SU-DHL-6 (cell line): ENCODE results near the gene PILRA.
"Not testable (repeated sequence)": the region's sequence is repeated elsewhere in the genome, so short reads cannot be mapped to it uniquely, and the experiment has no call there.

Experiments used
- H2AFZ ChIP-seq: fragments of 200-600 bp; sonication (generic); 2 replicates; pipeline ENCODE4 v1.6.1; 2014; ENCODE audit warnings: low read depth, mild to moderate bottlenecking, moderate library complexity, mixed read lengths, antibody characterized with exemption, low read length; ENCODE audit not compliant: severe bottlenecking
- H3F3A ChIP-seq: fragments of 200-600 bp; shearing (Covaris generic); 2 replicates; pipeline ENCODE4 v1.6.0; 2016; ENCODE audit warnings: antibody characterized with exemption, mild to moderate bottlenecking; ENCODE audit not compliant: insufficient read depth
- H3K27ac ChIP-seq: fragments of 200-600 bp; sonication (generic); 2 replicates; pipeline ENCODE4 v1.5.1; 2016; ENCODE audit warnings: low read depth, mild to moderate bottlenecking, low read length, moderate library complexity, mixed read lengths
- H3K27me3 ChIP-seq: fragments of 200-600 bp; sonication (generic), shearing (Covaris generic); 2 replicates; pipeline ENCODE4 v1.6.0; 2014; ENCODE audit warnings: mild to moderate bottlenecking, low read length
- H3K36me3 ChIP-seq: fragments of 200-600 bp; sonication (generic); 2 replicates; pipeline ENCODE4 v1.6.1; 2014; ENCODE audit warnings: mild to moderate bottlenecking, low read length, mixed read lengths
- H3K4me2 ChIP-seq: fragments of 300-600, 200-600 bp; shearing (Covaris generic), sonication (generic); 2 replicates; pipeline ENCODE4 v1.6.0; 2014; ENCODE audit warnings: low read length, low read depth, mild to moderate bottlenecking; ENCODE audit not compliant: poor library complexity, severe bottlenecking
- H3K4me3 ChIP-seq: fragments of 200-600 bp; sonication (generic); 2 replicates; pipeline ENCODE4 v1.5.1; 2014; ENCODE audit warnings: antibody characterized with exemption, low read length, mild to moderate bottlenecking, mixed read lengths; ENCODE audit not compliant: insufficient read depth, poor library complexity, severe bottlenecking
- H3K79me2 ChIP-seq: fragments of 200-600 bp; sonication (generic); 2 replicates; pipeline ENCODE4 v1.6.1; 2014; ENCODE audit warnings: mild to moderate bottlenecking, low read length, moderate library complexity; ENCODE audit not compliant: insufficient read depth
- H3K9ac ChIP-seq: fragments of 200-600 bp; sonication (generic); 2 replicates; pipeline ENCODE4 v1.7.0; 2014; ENCODE audit warnings: mild to moderate bottlenecking, low read length
- H3K9me2 ChIP-seq: fragments of 200-600 bp; sonication (generic); replicated peaks from 2 replicates; pipeline ENCODE4 v1.6.1; 2014; ENCODE audit warnings: low read length; ENCODE audit not compliant: insufficient read depth
- H3K9me3 ChIP-seq: fragments of 200-600 bp; sonication (generic); 2 replicates; pipeline ENCODE4 v1.6.1; 2014; ENCODE audit warnings: low read length, mixed read lengths; ENCODE audit not compliant: insufficient read depth
- H4K20me1 ChIP-seq: fragments of 200-600 bp; sonication (generic); 2 replicates; pipeline ENCODE4 v1.6.1; 2014; ENCODE audit warnings: low read depth, mild to moderate bottlenecking, antibody characterized with exemption, low read length, moderate library complexity, mixed read lengths
- EZH2phosphoT487 ChIP-seq: fragments of 200-600 bp; sonication (generic), shearing (Covaris generic); conservative IDR thresholded peaks from 2 replicates; pipeline ENCODE4 v1.6.1; 2018; ENCODE audit warnings: mild to moderate bottlenecking, antibody characterized with exemption, low read length, moderate library complexity, mixed read lengths
- TF ChIP-seq, protein P1 (sequence below): fragments of 200-600 bp; sonication (generic); IDR thresholded peaks from one replicate; pipeline ENCODE4 v1.5.1; 2017; ENCODE audit warnings: antibody characterized with exemption, mild to moderate bottlenecking, low read length, moderate library complexity; ENCODE audit not compliant: insufficient read depth, poor library complexity, severe bottlenecking

The PILRA gene

DNA sequence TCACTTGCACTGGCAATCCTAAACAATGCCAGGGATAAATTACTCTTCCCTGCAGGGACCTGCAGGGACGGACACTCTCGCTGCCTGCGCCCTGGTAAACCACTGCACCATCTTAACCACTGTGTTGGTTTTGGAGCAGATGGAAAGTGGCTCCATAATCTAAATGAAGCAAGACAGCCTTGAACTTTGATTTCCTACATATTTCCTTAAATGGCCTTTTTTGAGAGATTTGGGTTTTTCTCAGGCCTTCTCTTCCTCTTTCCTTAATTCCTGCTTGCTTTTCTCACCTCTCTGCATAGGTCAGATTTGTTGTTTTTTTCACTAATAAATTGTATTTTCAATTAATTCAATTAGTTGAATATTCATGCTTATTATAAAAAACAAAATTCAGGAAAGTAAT, 2.8 kb downstream of the PILRA start:
- Histone ChIP-seq H3K4me3 (no peak overlapping the region), H3K4me2 (no peak overlapping the region), H3K27me3 (no peaks in the 10 kb centered on the region), H3F3A (peaks cover 2% of the 10 kb centered on the region; the same call in 1 of the 2 replicates), H3K27ac (no peak overlapping the region), H2AFZ (no peak overlapping the region), H3K9ac (no peak overlapping the region), H3K9me3 (no peaks in the 10 kb centered on the region), H4K20me1 (no peaks in the 10 kb centered on the region), H3K9me2 (no peaks in the 10 kb centered on the region), H3K36me3 (no peaks in the 10 kb centered on the region), H3K79me2 (no peaks in the 10 kb centered on the region)
- no peak for TF ChIP-seq EZH2phosphoT487
- TF ChIP-seq, protein P1, sequence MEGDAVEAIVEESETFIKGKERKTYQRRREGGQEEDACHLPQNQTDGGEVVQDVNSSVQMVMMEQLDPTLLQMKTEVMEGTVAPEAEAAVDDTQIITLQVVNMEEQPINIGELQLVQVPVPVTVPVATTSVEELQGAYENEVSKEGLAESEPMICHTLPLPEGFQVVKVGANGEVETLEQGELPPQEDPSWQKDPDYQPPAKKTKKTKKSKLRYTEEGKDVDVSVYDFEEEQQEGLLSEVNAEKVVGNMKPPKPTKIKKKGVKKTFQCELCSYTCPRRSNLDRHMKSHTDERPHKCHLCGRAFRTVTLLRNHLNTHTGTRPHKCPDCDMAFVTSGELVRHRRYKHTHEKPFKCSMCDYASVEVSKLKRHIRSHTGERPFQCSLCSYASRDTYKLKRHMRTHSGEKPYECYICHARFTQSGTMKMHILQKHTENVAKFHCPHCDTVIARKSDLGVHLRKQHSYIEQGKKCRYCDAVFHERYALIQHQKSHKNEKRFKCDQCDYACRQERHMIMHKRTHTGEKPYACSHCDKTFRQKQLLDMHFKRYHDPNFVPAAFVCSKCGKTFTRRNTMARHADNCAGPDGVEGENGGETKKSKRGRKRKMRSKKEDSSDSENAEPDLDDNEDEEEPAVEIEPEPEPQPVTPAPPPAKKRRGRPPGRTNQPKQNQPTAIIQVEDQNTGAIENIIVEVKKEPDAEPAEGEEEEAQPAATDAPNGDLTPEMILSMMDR: no peak

DNA sequence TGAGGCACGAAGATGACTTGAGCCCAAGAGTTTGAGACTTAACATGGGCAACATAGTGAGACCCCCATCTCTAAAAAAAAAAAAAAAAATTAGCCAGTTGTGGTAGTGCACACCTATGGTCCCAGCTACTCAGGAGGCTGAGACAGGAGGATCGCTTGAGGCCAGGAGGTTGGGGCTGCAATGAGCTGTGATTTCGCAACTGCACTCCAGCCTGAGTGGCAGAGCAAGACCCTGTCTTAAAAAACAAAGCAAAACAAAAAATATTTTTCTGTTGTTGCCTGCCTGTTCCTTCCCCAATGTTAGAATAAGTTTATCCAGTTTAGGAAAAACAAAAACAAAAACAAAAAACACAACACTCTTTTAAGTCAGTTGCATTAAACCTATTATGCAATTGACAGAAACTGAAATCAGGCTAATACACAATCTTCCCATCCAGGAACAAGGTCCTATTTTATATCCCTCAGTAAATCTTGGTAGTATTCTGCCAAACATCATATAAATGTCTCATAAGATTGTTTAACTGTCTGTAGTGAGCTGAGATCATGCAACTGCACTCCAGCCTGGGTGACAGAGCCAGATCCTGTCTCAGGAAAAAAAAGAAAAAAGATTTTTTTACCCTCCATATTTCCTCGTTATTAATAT, 4.9 kb downstream of the PILRA start:
- Histone ChIP-seq H4K20me1 (no peaks in the 10 kb centered on the region), H2AFZ (no peak overlapping the region), H3K4me3 (no peak overlapping the region), H3K9me3 (no peaks in the 10 kb centered on the region), H3K27me3 (no peaks in the 10 kb centered on the region), H3K79me2 (no peaks in the 10 kb centered on the region), H3K4me2 (no peak overlapping the region), H3K27ac (no peak overlapping the region), H3K9ac (no peak overlapping the region), H3F3A (no peaks in the 10 kb centered on the region), H3K36me3 (no peaks in the 10 kb centered on the region), H3K9me2 (no peaks in the 10 kb centered on the region)
- TF ChIP-seq EZH2phosphoT487: no peak
- TF ChIP-seq, protein P1: no peak

DNA sequence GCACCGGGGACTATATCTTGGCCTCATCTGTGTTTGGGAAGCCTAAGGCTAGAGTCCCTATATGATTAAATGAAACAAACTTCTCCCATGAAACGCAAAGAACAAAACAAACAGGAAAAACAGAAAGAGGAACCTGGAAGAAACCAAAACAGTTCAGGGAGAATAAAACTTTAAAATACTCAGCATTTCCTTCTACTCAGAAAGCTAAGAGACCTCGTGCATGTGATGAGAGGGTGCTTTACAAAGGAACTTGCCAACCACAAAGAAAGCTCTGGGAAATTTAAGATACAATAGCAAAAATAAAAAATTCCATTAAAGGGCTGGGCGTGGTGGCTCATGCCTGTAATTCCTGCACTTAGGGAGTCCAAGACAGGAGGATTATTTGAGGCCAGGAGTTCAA, 6.9 kb downstream of the PILRA start:
- H3K27me3 ChIP-seq: no peaks in the 10 kb centered on the region
- no peaks in the 10 kb centered on the region for H3F3A ChIP-seq
- no peaks in the 10 kb centered on the region for H3K36me3 ChIP-seq
- H4K20me1 ChIP-seq: no peaks in the 10 kb centered on the region
- no peaks in the 10 kb centered on the region for H3K9me2 ChIP-seq
- H3K9me3 ChIP-seq: no peaks in the 10 kb centered on the region
- H3K9ac ChIP-seq: no peak overlapping the region
- H3K79me2 ChIP-seq: no peaks in the 10 kb centered on the region
- no peak overlapping the region for H3K27ac ChIP-seq
- TF ChIP-seq, protein P1: no peak
- no peak for TF ChIP-seq EZH2phosphoT487
- no peak overlapping the region for H2AFZ ChIP-seq
- no peak overlapping the region for H3K4me2 ChIP-seq
- H3K4me3 ChIP-seq: no peak overlapping the region

DNA sequence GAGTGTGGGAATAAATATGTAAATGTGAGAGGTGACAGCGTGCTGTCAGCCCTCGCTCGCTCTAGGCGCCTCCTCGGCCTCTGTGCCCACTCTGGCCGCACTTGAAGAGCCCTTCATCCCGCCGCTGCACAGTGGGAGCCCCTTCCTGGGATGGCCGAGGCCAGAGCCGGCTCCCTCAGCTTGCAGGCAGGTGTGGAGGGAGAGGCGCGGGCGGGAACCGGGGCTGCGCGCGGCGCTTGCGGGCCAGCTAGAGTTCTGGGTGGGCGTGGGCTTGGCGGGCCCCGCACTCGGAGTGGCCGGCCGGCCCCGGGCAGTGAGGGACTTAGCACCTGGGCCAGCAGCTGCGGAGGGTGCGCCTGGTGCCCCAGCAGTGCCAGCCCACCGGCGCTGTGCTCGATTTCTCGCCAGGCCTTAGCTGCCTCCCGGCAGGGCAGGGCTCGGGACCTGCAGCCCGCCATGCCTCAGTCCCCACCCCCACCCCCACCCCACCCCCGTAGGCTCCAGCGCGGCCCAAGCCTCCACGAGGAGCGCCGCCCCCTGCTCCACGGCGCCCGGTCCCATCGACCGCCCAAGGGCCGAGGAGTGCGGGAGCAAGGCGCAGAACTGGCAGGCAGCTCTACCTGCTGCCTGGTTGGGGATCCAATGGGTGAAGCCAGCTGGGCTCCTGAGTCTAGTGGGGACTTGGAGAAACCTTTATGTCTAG, 8.4 kb downstream of the PILRA start:
- not testable (repeated sequence) for H3K79me2 ChIP-seq, H3K4me2 ChIP-seq, H3K9me2 ChIP-seq, H4K20me1 ChIP-seq, H3K9me3 ChIP-seq, H3K27ac ChIP-seq, H3F3A ChIP-seq, H3K36me3 ChIP-seq, H3K9ac ChIP-seq, H2AFZ ChIP-seq, H3K27me3 ChIP-seq, H3K4me3 ChIP-seq

DNA sequence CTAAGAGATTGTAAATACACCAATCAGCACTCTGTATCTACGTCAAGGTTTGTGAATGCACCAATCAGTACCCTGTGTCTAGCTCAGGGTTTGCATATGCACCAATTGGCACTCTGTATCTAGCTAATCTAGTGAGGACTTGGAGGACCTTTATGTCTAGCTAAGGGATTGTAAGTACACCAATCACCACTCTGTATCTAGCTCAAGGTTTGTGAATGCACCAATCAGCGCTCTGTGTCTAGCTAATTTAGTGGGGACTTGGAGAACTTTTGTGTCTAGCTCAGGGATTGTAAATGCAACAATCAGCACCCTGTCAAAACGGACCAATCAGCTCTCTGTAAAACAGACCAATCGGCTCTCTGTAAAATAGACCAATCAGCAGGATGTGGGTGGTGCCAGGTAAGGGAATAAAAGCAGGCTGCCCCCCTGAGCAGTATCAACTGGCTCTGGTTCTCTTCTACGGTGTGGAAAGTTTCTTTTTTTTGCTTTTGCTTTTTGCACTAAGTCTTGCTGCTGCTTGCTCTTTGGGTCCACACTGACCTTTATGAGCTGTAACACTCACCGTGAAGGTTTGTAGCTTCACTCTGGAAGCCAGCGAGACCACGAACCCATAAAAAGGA, 9.1 kb downstream of the PILRA start:
- not testable (repeated sequence) for H3K4me2 ChIP-seq, H3K27me3 ChIP-seq, H3K79me2 ChIP-seq, H4K20me1 ChIP-seq, H3K36me3 ChIP-seq, H3K27ac ChIP-seq, H3K9me3 ChIP-seq, H3F3A ChIP-seq, H2AFZ ChIP-seq, H3K4me3 ChIP-seq, H3K9ac ChIP-seq, H3K9me2 ChIP-seq
